ENCODE results near the gene CD72.

DNA sequence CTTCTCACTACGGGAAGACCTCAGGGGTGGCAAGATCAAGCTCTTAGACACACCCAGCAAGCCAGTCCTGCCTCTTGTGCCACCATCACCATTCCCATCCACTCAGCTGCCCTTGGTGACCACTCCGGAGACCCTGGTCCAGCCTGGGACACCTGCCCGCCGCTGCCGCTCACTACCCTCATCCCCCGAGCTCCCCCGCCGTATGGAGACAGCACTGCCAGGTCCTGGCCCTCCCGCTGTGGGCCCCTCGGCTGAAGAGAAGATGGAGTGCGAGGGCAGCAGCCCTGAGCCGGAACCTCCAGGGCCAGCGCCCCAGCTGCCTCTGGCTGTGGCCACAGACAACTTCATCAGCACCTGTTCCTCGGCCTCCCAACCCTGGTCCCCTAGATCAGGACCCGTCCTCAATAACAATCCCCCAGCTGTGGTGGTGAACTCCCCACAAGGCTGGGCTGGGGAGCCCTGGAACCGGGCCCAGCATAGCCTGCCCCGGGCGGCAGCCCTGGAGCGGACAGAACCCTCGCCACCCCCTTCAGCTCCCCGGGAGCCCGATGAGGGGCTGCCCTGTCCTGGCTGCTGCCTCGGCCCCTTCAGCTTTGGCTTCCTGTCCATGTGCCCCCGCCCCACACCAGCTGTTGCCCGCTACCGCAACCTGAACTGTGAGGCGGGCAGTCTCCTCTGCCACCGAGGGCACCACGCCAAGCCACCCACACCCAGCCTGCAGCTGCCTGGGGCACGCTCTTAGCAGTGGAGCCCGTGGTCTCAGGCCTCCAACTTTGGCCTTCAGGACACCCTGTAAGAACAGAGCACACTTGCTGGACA is 9.0 kb downstream of the CD72 start:
- no peak for TF ChIP-seq POLR2A (IDR thresholded peaks at IDR 0.05; ENCODE audit: low read length)
- TF ChIP-seq GATA1 (IDR thresholded peaks at IDR 0.05; ENCODE audit: low read depth, low read length), result no peak
